Measurements from ENCODE around the gene AGBL4. TPM values are rescaled to one million over a fixed set of nuclear protein-coding genes. Genes with fewer than 3 reads are reported as not detected.

The AGBL4 gene
- total and polyA plus RNA-seq, 7 donors = 0.01 to 0.05 TPM; not detected in 5

DNA sequence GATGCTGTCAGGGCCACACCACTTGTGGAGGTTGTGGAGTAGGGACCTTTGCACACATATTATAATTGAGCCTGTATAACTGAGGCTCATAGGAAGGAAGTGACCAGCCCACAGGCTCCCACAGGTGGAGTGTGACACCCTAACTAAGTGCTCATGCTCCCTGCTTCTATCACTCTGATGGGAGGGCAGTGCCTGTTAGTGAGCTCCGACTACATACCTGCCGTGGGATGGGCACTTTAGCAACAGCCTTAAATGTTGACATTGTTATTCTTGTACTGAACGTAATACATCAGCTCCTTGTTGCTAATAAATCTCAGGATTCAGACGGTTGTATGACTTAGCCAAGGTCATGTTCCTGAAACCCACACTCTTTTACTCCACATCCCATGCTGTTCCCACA, 1305.0 kb downstream of the AGBL4 start:
- no peak overlapping the region for H3K27ac ChIP-seq
- intact Hi-C loops (cut with DNase I) = no loop called here
- TF ChIP-seq, protein P1, sequence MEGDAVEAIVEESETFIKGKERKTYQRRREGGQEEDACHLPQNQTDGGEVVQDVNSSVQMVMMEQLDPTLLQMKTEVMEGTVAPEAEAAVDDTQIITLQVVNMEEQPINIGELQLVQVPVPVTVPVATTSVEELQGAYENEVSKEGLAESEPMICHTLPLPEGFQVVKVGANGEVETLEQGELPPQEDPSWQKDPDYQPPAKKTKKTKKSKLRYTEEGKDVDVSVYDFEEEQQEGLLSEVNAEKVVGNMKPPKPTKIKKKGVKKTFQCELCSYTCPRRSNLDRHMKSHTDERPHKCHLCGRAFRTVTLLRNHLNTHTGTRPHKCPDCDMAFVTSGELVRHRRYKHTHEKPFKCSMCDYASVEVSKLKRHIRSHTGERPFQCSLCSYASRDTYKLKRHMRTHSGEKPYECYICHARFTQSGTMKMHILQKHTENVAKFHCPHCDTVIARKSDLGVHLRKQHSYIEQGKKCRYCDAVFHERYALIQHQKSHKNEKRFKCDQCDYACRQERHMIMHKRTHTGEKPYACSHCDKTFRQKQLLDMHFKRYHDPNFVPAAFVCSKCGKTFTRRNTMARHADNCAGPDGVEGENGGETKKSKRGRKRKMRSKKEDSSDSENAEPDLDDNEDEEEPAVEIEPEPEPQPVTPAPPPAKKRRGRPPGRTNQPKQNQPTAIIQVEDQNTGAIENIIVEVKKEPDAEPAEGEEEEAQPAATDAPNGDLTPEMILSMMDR (IDR thresholded peaks at IDR 0.05) = no peak
- ATAC-seq = no peak
- no peaks in the 10 kb centered on the region for H3K4me1 ChIP-seq
- H3K27me3 ChIP-seq (ENCODE audit: insufficient read depth in 3 of 3, low read length in 2 of 3) = no peaks in the 10 kb centered on the region
- H3K4me3 ChIP-seq = no peak overlapping the region
- no peak for DNase-seq
- WGBS, 3 donors = 70 to 75% (median 75%) methylated on average over 4 of the region's 4 CpGs
- no peaks in the 10 kb centered on the region for H3K36me3 ChIP-seq (ENCODE audit: insufficient read depth in 1 of 2, low read depth in 1 of 2)
- H3K9me3 ChIP-seq = no peaks in the 10 kb centered on the region

DNA sequence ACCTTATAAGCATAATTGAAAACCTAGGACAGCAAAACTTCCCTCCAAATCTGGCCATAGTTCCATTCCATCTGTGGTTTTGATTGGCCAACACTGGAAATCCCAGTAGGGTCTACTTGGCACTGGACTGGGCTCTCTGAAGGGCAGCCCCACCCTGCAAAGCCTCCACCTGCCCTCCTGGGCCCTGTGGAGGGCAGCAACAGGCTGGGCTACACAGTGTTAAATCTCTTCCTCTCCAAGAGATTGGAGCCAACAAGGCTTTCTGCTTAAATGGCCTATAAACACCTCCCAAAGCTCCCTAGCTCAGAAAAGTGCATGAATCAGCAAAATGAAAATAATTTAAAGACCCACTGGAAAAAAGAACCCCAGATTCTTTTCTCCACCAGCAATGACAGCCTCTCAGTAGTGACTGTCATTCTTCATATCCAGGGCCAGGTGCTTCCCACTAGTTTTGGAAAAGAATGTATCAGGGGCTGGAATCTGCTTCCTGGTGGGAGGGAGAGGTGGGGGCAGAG, 1305.6 kb downstream of the AGBL4 start:
- no peaks in the 10 kb centered on the region for H3K9me3 ChIP-seq
- no peak overlapping the region for H3K27ac ChIP-seq
- no peak overlapping the region for H3K4me3 ChIP-seq
- DNase-seq (no peak), ATAC-seq (no peak)
- H3K36me3 ChIP-seq (ENCODE audit: insufficient read depth in 1 of 2, low read depth in 1 of 2) = no peaks in the 10 kb centered on the region
- no peaks in the 10 kb centered on the region for H3K4me1 ChIP-seq
- intact Hi-C loops (cut with DNase I) = no loop called here
- TF ChIP-seq, protein P1 (IDR thresholded peaks at IDR 0.05) = no peak
- H3K27me3 ChIP-seq (ENCODE audit: insufficient read depth in 3 of 3, low read length in 2 of 3) = no peaks in the 10 kb centered on the region

DNA sequence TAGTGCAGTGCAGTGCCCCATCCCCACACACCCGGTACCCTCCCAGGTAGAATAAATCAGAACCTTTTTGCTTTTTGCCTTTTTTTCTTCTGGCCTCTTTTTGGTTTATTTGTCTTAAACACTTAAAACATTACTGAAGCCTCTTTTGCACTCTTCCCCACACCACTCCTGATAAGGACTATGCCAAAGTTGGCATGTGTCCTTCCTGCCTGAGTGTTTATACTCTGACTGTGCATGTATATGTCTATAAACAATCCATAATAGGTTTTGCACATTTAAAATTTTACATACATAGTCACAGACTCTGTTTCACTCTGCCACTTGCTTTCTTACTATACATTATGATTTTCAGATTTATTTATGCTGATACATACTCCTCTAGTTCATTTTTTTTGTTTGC, 1306.7 kb downstream of the AGBL4 start:
- no peaks in the 10 kb centered on the region for H3K9me3 ChIP-seq
- intact Hi-C loops (cut with DNase I) = no loop called here
- no peak for ATAC-seq

DNA sequence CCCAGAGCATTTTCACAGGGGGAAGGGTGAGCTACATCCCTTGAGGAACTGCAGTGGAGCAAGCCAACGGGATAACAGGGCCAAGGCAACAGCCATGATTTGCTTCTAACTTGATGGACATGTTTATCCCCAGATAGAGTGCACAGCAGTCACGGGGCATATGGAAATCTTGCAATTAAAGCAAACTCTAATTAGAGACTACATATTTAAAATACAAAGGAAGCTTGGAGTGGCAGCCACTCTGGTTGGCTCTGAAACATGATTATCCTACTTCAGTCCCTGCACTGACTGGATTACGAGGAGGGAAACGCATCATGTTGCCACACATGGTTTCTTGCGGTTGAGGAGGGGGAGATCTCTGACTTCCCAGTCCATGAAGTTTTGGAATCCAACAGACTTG, 1307.8 kb downstream of the AGBL4 start:
- Histone ChIP-seq H3K27me3 (ENCODE audit: insufficient read depth in 3 of 3, low read length in 2 of 3) (no peaks in the 10 kb centered on the region), H3K27ac (no peak overlapping the region), H3K4me3 (no peak overlapping the region), H3K4me1 (no peaks in the 10 kb centered on the region), H3K9me3 (no peaks in the 10 kb centered on the region), H3K36me3 (ENCODE audit: insufficient read depth in 1 of 2, low read depth in 1 of 2) (no peaks in the 10 kb centered on the region)
- intact Hi-C loops (cut with DNase I) = loop anchor here in 1 of 2 donors (1.0 kb wide), 1 partner anchor 8 kb away; no protein-coding TSS in a partner anchor
- ATAC-seq (no peak), DNase-seq (no peak)
- TF ChIP-seq, protein P1 (IDR thresholded peaks at IDR 0.05) = no peak
- 74 to 84% (median 83%) methylated on average over 5 of the region's 5 CpGs for WGBS, 3 donors

More for the DNA sequence above, 1306.7 kb downstream of the AGBL4 start:
- H3K4me3 ChIP-seq = no peak overlapping the region
- TF ChIP-seq, protein P1 (IDR thresholded peaks at IDR 0.05) = no peak
- no peaks in the 10 kb centered on the region for H3K4me1 ChIP-seq
- H3K27ac ChIP-seq = no peak overlapping the region
- no peaks in the 10 kb centered on the region for H3K27me3 ChIP-seq (ENCODE audit: insufficient read depth in 3 of 3, low read length in 2 of 3)
- no peaks in the 10 kb centered on the region for H3K36me3 ChIP-seq (ENCODE audit: insufficient read depth in 1 of 2, low read depth in 1 of 2)
- no peak for DNase-seq
- 91 to 100% (median 94%) methylated on average over 1 of the region's 1 CpG for WGBS, 3 donors

DNA sequence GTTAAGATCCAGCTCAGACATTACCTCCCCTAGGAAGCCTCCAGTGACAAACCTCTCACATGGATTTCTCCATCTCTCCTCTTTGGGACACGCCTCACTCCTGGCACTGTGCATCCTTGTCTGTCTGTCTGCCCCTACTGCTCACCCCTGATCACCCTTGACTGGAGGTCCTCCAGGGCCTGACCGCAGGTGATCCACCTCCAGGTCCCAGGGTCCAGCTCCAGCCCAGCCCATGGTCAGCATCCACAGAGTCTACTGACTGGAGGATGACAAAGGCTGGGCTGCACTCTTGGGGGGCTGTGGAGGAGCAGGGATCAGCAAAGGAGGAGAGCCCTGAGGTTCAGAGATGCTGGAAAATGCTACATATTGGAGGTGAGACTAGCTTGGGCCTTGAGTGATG, 1312.8 kb downstream of the AGBL4 start:
- DNase-seq (no peak), ATAC-seq (no peak)
- TF ChIP-seq, protein P1 (IDR thresholded peaks at IDR 0.05) = no peak
- H3K27me3 ChIP-seq (ENCODE audit: insufficient read depth in 3 of 3, low read length in 2 of 3) = no peaks in the 10 kb centered on the region
- no peaks in the 10 kb centered on the region for H3K4me1 ChIP-seq
- H3K4me3 ChIP-seq = no peak overlapping the region
- H3K27ac ChIP-seq = no peak overlapping the region
- H3K9me3 ChIP-seq = no peaks in the 10 kb centered on the region
- H3K36me3 ChIP-seq (ENCODE audit: insufficient read depth in 1 of 2, low read depth in 1 of 2) = no peaks in the 10 kb centered on the region
- WGBS, 3 donors = 83 to 97% (median 93%) methylated on average over 2 of the region's 2 CpGs
- intact Hi-C loops (cut with DNase I) = no loop called here

Data from psoas muscle (tissue), 8 donors.